Natural killer cell (primary cell): Measurements from ENCODE around the gene FRA10AC1. TPM values are rescaled to one million over a fixed set of nuclear protein-coding genes. Genes with fewer than 3 reads are reported as not detected.

Source experiments
- ATAC-seq, 3 donors: fragments of 150-1000 bp in 2 of 3; fragments of 200-7000 bp in 1 of 3; cut with Tn5 transposase; 1 replicate in 1 of 3; 2 replicates in 2 of 3; pipeline ENCODE4 v1.10.0; 2021; ENCODE audit warnings: mild to moderate bottlenecking in 2 of 3, moderate library complexity in 2 of 3
- DNase-seq, 2 donors: peaks; one replicate each; pipeline versions ENCODE4 v3.0.0 to v3.0.0-alpha.2; 2013 to 2021; ENCODE audit warnings: mixed read lengths in 1 of 2
- H3K27ac ChIP-seq: one replicate; pipeline ENCODE4 v1.5.1; 2013; ENCODE audit warnings: mild to moderate bottlenecking, low read length
- H3K27me3 ChIP-seq: one replicate; pipeline ENCODE4 v1.6.1; 2013; ENCODE audit warnings: low read length; ENCODE audit not compliant: control insufficient read depth, insufficient read depth
- H3K36me3 ChIP-seq: one replicate; pipeline ENCODE4 v1.6.1; 2013; ENCODE audit warnings: low read length; ENCODE audit not compliant: control insufficient read depth, insufficient read depth
- H3K4me1 ChIP-seq: one replicate; pipeline ENCODE4 v1.6.1; 2013; ENCODE audit warnings: low read length; ENCODE audit not compliant: control insufficient read depth, insufficient read depth
- H3K4me3 ChIP-seq: one replicate; pipeline ENCODE4 v1.5.1; 2013; ENCODE audit warnings: low read length
- H3K9me3 ChIP-seq: one replicate; pipeline ENCODE4 v1.6.1; 2013; ENCODE audit warnings: low read length; ENCODE audit not compliant: control insufficient read depth, insufficient read depth
- H3K27ac Mint-ChIP-seq, 2 donors: one replicate each; pipeline ENCODE4 v1.8.0; 2022; ENCODE audit warnings: mild to moderate bottlenecking in 2 of 2, mixed read lengths in 2 of 2, moderate library complexity in 1 of 2
- H3K27me3 Mint-ChIP-seq, 2 donors: one replicate each; pipeline ENCODE4 v1.8.0; 2022; ENCODE audit warnings: low read depth in 2 of 2, mixed read lengths in 2 of 2
- H3K36me3 Mint-ChIP-seq: one replicate; pipeline ENCODE4 v1.8.0; 2022; ENCODE audit warnings: mixed read lengths
- H3K4me1 Mint-ChIP-seq, 2 donors: one replicate each; pipeline ENCODE4 v1.8.0; 2022; ENCODE audit warnings: mixed read lengths in 2 of 2
- H3K4me3 Mint-ChIP-seq: one replicate; pipeline ENCODE4 v1.8.0; 2022; ENCODE audit warnings: mild to moderate bottlenecking, moderate library complexity, mixed read lengths
- H3K9me3 Mint-ChIP-seq, 2 donors: one replicate each; pipeline ENCODE4 v1.8.0; 2022; ENCODE audit warnings: mixed read lengths in 2 of 2
- CTCF ChIP-seq: fragments of 200-600 bp; IDR thresholded peaks from one replicate; pipeline ENCODE4 v1.8.0; 2022; ENCODE audit warnings: antibody characterized with exemption
- WGBS: methylation state at CpG from one replicate; pipeline ENCODE4 v1.1.7; 2013; ENCODE audit warnings: missing lambda C conversion rate; ENCODE audit not compliant: insufficient coverage; 5-methylcytosine and 5-hydroxymethylcytosine counted together
- intact Hi-C: fragments of 100-400 bp; cut with micrococcal nuclease; formaldehyde crosslinking; loops from one replicate; pipeline ENCODE4 v1.14.2; 2022
- total RNA-seq, 4 donors: library from RNA; stranded (reverse); fragments of 120-200 nt in 1 of 4; gene quantifications; one replicate each; pipeline versions ENCODE4 v1.2.3 to v1.2.4, GENCODE V29; 2013 to 2022

The FRA10AC1 gene
- total RNA-seq, 3 donors from 2014 or later (not counting 1 experiment from before 2014, with no cell fraction given), result 8.3 to 18.7 (median 12.9) TPM

GRCh38 chr10:93749218-93749799 is 46.9 kb upstream of the FRA10AC1 start:
- TF ChIP-seq CTCF, result no peak
- intact Hi-C loops, result no loop called here
- Histone ChIP-seq H3K4me3 (no peak overlapping the region), H3K27me3 (no peaks in the 10 kb centered on the region), H3K9me3 (no peaks in the 10 kb centered on the region), H3K36me3 (no peaks in the 10 kb centered on the region), H3K4me1 (no peaks in the 10 kb centered on the region), H3K27ac (no peak overlapping the region)
- Mint-ChIP-seq H3K36me3 (no peaks in the 10 kb centered on the region), H3K27me3 (peaks cover 7 to 34% of the 10 kb centered on the region in 2 donors), H3K9me3 (no peaks in the 10 kb centered on the region), H3K4me1 (peaks cover 6 to 9% of the 10 kb centered on the region in 2 donors), H3K27ac (no peak overlapping the region), H3K4me3 (no peak overlapping the region)
- no peak for ATAC-seq
- no peak for DNase-seq
- 92% methylated on average over 5 of the region's 5 CpGs for WGBS

GRCh38 chr10:93746844-93747284 is 44.5 kb upstream of the FRA10AC1 start:
- H3K27ac Mint-ChIP-seq, result no peak overlapping the region
- no peak overlapping the region for H3K4me3 Mint-ChIP-seq
- TF ChIP-seq CTCF, result no peak
- intact Hi-C loops, result no loop called here
- DNase-seq, result peak in 1 of 2 donors; percentile 17
- peaks cover 5 to 13% of the 10 kb centered on the region in 2 donors for H3K27me3 Mint-ChIP-seq
- no peaks in the 10 kb centered on the region for H3K36me3 Mint-ChIP-seq
- Histone ChIP-seq H3K4me1 (no peaks in the 10 kb centered on the region), H3K4me3 (no peak overlapping the region), H3K27me3 (no peaks in the 10 kb centered on the region), H3K27ac (no peak overlapping the region), H3K9me3 (no peaks in the 10 kb centered on the region), H3K36me3 (no peaks in the 10 kb centered on the region)
- no peaks in the 10 kb centered on the region for H3K9me3 Mint-ChIP-seq
- H3K4me1 Mint-ChIP-seq, result peaks cover 4% of the 10 kb centered on the region in 2 donors
- 80% methylated on average over 4 of the region's 4 CpGs for WGBS
- ATAC-seq, result no peak

DNA sequence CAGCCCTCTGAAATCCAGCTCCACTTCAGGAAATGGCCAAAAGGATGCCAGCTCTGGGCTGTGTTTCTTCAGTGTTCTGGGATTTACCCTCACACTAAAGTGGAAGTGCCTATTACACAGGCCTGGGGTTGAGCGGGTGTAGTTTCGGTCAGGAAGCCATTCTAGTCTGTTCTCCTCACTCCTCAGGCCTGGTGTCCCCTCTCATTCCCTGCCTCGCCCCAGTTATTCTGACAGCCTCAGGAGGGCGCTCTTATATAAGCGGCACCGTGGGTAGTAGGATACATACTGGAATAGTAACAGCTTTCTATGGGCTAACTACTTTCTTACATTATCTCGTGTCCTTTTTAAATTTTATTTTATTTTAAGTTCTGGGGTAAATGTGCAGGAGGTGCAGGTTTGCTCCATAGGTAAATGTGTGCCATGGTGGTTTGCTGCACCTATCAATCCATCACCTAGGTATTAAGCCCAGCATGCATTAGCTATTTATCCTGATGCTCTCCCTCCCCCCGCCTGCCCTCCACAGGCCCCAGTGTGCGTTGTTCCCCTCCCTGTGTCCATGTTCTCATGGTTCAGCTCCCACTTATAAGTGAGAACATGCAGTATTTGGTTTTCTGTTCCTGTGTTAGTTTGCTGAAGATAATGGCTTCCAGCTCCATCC is 43.1 kb upstream of the FRA10AC1 start:
- Mint-ChIP-seq H3K4me1 (no peaks in the 10 kb centered on the region), H3K27ac (no peak overlapping the region), H3K36me3 (no peaks in the 10 kb centered on the region), H3K4me3 (no peak overlapping the region), H3K9me3 (no peaks in the 10 kb centered on the region), H3K27me3 (peaks cover 5 to 9% of the 10 kb centered on the region in 2 donors)
- ATAC-seq (no peak), DNase-seq (no peak)
- Histone ChIP-seq H3K36me3 (no peaks in the 10 kb centered on the region), H3K27me3 (no peaks in the 10 kb centered on the region), H3K27ac (no peak overlapping the region), H3K4me3 (no peak overlapping the region), H3K9me3 (no peaks in the 10 kb centered on the region), H3K4me1 (no peaks in the 10 kb centered on the region)
- no peak for TF ChIP-seq CTCF
- intact Hi-C loops, result loop anchor here (1.0 kb wide), 1 partner anchor 22 kb away; no protein-coding TSS in a partner anchor
- WGBS, result 87% methylated on average over 3 of the region's 9 CpGs
